Measurements from ENCODE around the gene CDV3. TPM values are rescaled to one million over a fixed set of nuclear protein-coding genes. Genes with fewer than 3 reads are reported as not detected.

CDV3 gene
- total and polyA plus RNA-seq, 2 donors (not counting 3 experiments of a cell fraction or from before 2014, with no cell fraction given): 46.7 to 229 TPM

GRCh38 chr3:133575086-133575485, 1.6 kb downstream of the CDV3 start:
- peaks cover 9% of the 10 kb centered on the region for H4K20me1 ChIP-seq (replicated peaks; ENCODE audit: control insufficient read depth, extremely low read depth, insufficient read depth, low read length)
- dilution Hi-C loops (cut with MboI; ENCODE audit: extremely low pct_ligation_motif_present, low sequenced_read_pairs) (no loop called here), intact Hi-C loops (cut with micrococcal nuclease) (loop anchor here (10.0 kb wide), 2 partner anchors 370 to 790 kb away; no protein-coding TSS in a partner anchor)
- peaks cover 59% of the 10 kb centered on the region for H3K79me2 ChIP-seq (ENCODE audit: control insufficient read depth, insufficient read depth, low read length)
- peak overlapping the region; percentile 82 to 97 (median 97) for H3K4me3 ChIP-seq (replicated peaks in 1 of 3; ENCODE audit: insufficient read depth in 1 of 3, low read depth in 1 of 3, low read length in 3 of 3)
- peak overlapping the region; percentile 95 for H3K9ac ChIP-seq (replicated peaks; ENCODE audit: extremely low read depth, insufficient read depth, low read length)
- H3K36me3 ChIP-seq (ENCODE audit: control insufficient read depth in 2 of 2, extremely low read depth in 1 of 2, insufficient read depth in 2 of 2, low read length in 2 of 2): peaks cover 4 to 17% of the 10 kb centered on the region in 2 experiments
- peak; percentile 21 for DNase-seq (ENCODE audit: low read depth, low spot score)
- H3K4me2 ChIP-seq (ENCODE audit: insufficient read depth, low read length): peak overlapping the region; percentile 71
- no peaks in the 10 kb centered on the region for H3K27me3 ChIP-seq (ENCODE audit: control insufficient read depth in 2 of 2, insufficient read depth in 2 of 2, low read length in 2 of 2)
- ChIA-PET POLR2A (no interaction called here), CTCF (interaction anchor here (0.9 to 13.8 kb wide), 7 partner anchors 39 to 137 kb away, joined by 3 to 224 read pairs (median 4); no protein-coding TSS in a partner anchor)
- H3K9me1 ChIP-seq (replicated peaks; ENCODE audit: control insufficient read depth, extremely low read depth, insufficient read depth, low read length): no peaks in the 10 kb centered on the region
- H3K27ac ChIP-seq (ENCODE audit: insufficient read depth, low read depth, low read length): peak overlapping the region; percentile 77
- no peak for TF ChIP-seq FOS (IDR thresholded peaks at IDR 0.05; ENCODE audit: borderline replicate concordance, insufficient read depth, low read length)
- no peak for TF ChIP-seq EZH2 (IDR thresholded peaks at IDR 0.05; ENCODE audit: borderline replicate concordance, low read depth, low read length, severe bottlenecking)
- no peak for TF ChIP-seq MAX (IDR thresholded peaks at IDR 0.05; ENCODE audit: insufficient read depth, insufficient read length)
- no peak for TF ChIP-seq GATA2 (IDR thresholded peaks at IDR 0.05; ENCODE audit: insufficient read depth, insufficient read length, low read depth, low read length)
- no peak for TF ChIP-seq POLR2AphosphoS5 (IDR thresholded peaks at IDR 0.05; ENCODE audit: insufficient read depth, low read depth, low read length)
- TF ChIP-seq CTCF (IDR thresholded peaks at IDR 0.05; ENCODE audit: extremely low read depth in 1 of 2, insufficient read depth in 1 of 2, low read depth in 1 of 2, low read length in 2 of 2): no peak
- no peak for TF ChIP-seq POLR2A (IDR thresholded peaks at IDR 0.05; ENCODE audit: low read depth, low read length)
- no peak for TF ChIP-seq JUN (IDR thresholded peaks at IDR 0.05; ENCODE audit: borderline replicate concordance, insufficient read depth, insufficient read length, low read depth)
- TF ChIP-seq MYC (IDR thresholded peaks at IDR 0.05; ENCODE audit: low read depth, low read length): no peak
- peaks cover 52% of the 10 kb centered on the region for H3K4me1 ChIP-seq (ENCODE audit: control insufficient read depth, extremely low read depth, insufficient read depth, low read length)
- BruUV-seq (replicated peaks): TSS peak; percentile 23
- H3K9me3 ChIP-seq (replicated peaks; ENCODE audit: control insufficient read depth, insufficient read depth, low read length): no peaks in the 10 kb centered on the region
- FAIRE-seq: no peak
- H2AFZ ChIP-seq (ENCODE audit: low read depth, low read length): no peak overlapping the region

Data from endothelial cell of umbilical vein (primary cell).